ENCODE measurements around the gene CPLANE1. TPM values are rescaled to one million over a fixed set of nuclear protein-coding genes. Genes with fewer than 3 reads are reported as not detected.

The CPLANE1 gene
- polyA plus RNA-seq, 6 donors from 2014 or later = 0.34 to 3.1 (median 1.6) TPM

DNA sequence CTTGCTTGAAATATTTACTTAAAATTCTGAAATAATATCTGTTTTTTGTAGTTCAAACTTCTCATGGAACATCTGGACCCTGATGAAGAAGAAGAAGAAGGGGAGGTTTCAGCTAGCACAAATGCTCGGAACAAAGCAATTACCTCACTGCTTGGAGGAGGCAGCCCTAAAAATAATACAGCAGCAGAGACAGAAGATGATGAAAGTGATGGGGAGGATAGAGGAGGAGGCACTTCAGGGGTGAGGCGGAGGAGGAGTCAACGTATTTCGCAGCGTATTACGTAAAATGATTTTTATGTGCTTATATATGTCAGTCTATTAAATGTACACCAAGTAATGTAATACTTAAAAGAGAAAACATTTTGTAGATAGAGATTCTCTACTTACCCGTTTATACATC is 185.4 kb downstream of the CPLANE1 start:
- no peaks in the 10 kb centered on the region for H3K9me3 Mint-ChIP-seq
- H3K4me3 Mint-ChIP-seq = no peak overlapping the region
- no peak for DNase-seq
- H3K36me3 Mint-ChIP-seq = peaks cover 14 to 20% of the 10 kb centered on the region in 2 donors
- H3K4me1 Mint-ChIP-seq = no peaks in the 10 kb centered on the region
- no peak for ATAC-seq (ENCODE audit: low read depth in 2 of 2)
- H3K27ac Mint-ChIP-seq = peak overlapping the region in 1 of 6 donors; percentile 68
- H3K27me3 Mint-ChIP-seq = no peaks in the 10 kb centered on the region

DNA sequence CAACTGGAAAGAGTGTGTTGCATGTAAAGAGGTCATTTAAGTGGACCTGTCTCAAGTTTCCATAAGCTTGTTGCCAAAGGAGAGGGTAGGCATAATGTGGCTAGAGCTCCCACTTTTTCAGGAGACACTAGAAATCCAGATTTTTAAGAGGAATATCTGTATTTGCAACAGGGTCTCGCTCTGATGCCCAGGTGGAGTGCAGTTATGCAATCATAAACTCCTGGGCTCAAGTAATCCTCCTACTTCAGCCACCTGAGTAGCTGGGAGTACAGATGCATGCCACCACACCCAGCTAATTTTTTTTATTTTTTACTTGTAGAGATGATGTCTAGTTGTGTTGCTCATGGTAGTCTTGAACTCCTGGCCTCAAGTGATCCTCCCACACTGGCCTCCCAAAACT is 189.1 kb downstream of the CPLANE1 start:
- no peak for ATAC-seq (ENCODE audit: low read depth in 2 of 2)
- Mint-ChIP-seq H3K9me3 (no peaks in the 10 kb centered on the region), H3K36me3 (peaks cover 21 to 38% of the 10 kb centered on the region in 2 donors), H3K4me3 (no peak overlapping the region), H3K27ac (peak overlapping the region in 1 of 6 donors; percentile 35), H3K4me1 (no peaks in the 10 kb centered on the region), H3K27me3 (no peaks in the 10 kb centered on the region)
- DNase-seq = no peak

DNA sequence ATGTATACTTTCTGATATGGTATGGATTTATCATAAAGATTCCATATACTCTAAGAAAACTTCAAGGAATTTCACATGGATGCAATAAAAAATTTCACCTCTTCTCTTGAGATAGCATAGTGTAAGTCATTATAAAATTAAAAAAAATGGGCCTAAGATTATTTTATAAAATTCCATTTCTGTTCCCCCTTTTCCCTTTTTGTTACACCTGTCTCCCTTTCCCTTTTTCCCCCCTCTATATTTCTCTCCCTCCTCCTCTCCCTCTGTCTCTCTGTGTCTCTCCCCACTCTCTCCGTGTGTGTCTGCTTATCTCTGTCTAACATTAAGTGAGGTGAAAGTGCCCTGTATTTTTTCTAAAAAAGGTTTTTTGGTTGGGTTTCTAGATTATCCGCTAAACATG is 192.4 kb downstream of the CPLANE1 start:
- Mint-ChIP-seq H3K4me3 (no peak overlapping the region), H3K27me3 (no peaks in the 10 kb centered on the region), H3K27ac (peak overlapping the region in 5 of 6 donors; percentile 30 to 71 (median 36)), H3K4me1 (peaks cover 0 to 5% (median 0%) of the 10 kb centered on the region in 3 donors), H3K36me3 (peaks cover 21 to 31% of the 10 kb centered on the region in 2 donors), H3K9me3 (no peaks in the 10 kb centered on the region)
- DNase-seq = no peak
- ATAC-seq (ENCODE audit: low read depth in 2 of 2) = no peak

Other genes starting within 250 kb of the CPLANE1 start
- 10 to 100 TPM; 15.3 to 29.2 (median 24.8) TPM for gene NUP155, start 121.7 kb upstream of the CPLANE1 start, polyA plus RNA-seq (ENCODE audit: low read depth in 6 of 6)
- gene WDR70, start 129.9 kb upstream of the CPLANE1 start, polyA plus RNA-seq (ENCODE audit: low read depth in 6 of 6) = 10 to 100 TPM; 19.2 to 29.1 (median 25.3) TPM